Fibroblast of lung (primary cell): Measurements from ENCODE around the gene GNG13. TPM values are rescaled to one million over a fixed set of nuclear protein-coding genes. Genes with fewer than 3 reads are reported as not detected.

Source experiments
- DNase-seq, 2 donors: peaks; one replicate each; pipeline versions ENCODE4 v3.0.0 to v3.0.0-alpha.2; 2010; ENCODE audit warnings: low read depth in 2 of 2
- H2AFZ ChIP-seq: 2 replicates; pipeline ENCODE4 v1.5.1; 2012; ENCODE audit warnings: low read length, control low read depth, inconsistent platforms
- H3K27ac ChIP-seq: 2 replicates; pipeline ENCODE4 v1.5.1; 2011; ENCODE audit warnings: low read length, control low read depth; ENCODE audit not compliant: insufficient read depth
- H3K27me3 ChIP-seq: 2 replicates; pipeline ENCODE4 v1.5.1; 2011; ENCODE audit warnings: mild to moderate bottlenecking, low read length; ENCODE audit not compliant: control insufficient read depth, insufficient read depth
- H3K36me3 ChIP-seq: 2 replicates; pipeline ENCODE4 v1.5.1; 2011; ENCODE audit warnings: low read length; ENCODE audit not compliant: control insufficient read depth, insufficient read depth
- H3K4me1 ChIP-seq: 2 replicates; pipeline ENCODE4 v1.5.1; 2011; ENCODE audit warnings: low read length; ENCODE audit not compliant: control insufficient read depth, insufficient read depth; ENCODE audit errors: extremely low read depth
- H3K4me2 ChIP-seq: 2 replicates; pipeline ENCODE4 v1.5.1; 2011; ENCODE audit warnings: low read length, control low read depth; ENCODE audit not compliant: insufficient read depth; ENCODE audit errors: extremely low read depth
- H3K4me3 ChIP-seq, 4 experiments: fragments of 200-600 bp in 1 of 4; sonication (generic) in 1 of 4; replicated peaks in 1 of 4; 2 replicates each; pipeline ENCODE4 v1.5.1; 2011 to 2016; ENCODE audit warnings: low read length in 4 of 4, low read depth in 3 of 4, mild to moderate bottlenecking in 3 of 4, control low read depth in 2 of 4, inconsistent platforms in 1 of 4, mixed read lengths in 1 of 4; ENCODE audit not compliant: insufficient read depth in 1 of 4; ENCODE audit errors: control extremely low read depth in 1 of 4
- H3K79me2 ChIP-seq: 2 replicates; pipeline ENCODE4 v1.5.1; 2012; ENCODE audit warnings: mild to moderate bottlenecking, low read length, inconsistent platforms; ENCODE audit not compliant: control insufficient read depth, insufficient read depth
- H3K9ac ChIP-seq: 2 replicates; pipeline ENCODE4 v1.5.1; 2011; ENCODE audit warnings: mild to moderate bottlenecking, low read length, control low read depth; ENCODE audit not compliant: insufficient read depth
- H3K9me3 ChIP-seq: 2 replicates; pipeline ENCODE4 v1.5.1; 2012; ENCODE audit warnings: low read depth, low read length; ENCODE audit not compliant: control insufficient read depth, insufficient read depth
- H4K20me1 ChIP-seq: 2 replicates; pipeline ENCODE4 v1.5.1; 2011; ENCODE audit warnings: low read length; ENCODE audit not compliant: control insufficient read depth, insufficient read depth; ENCODE audit errors: extremely low read depth
- CTCF ChIP-seq, 2 donors: IDR thresholded peaks in 1 of 2; conservative IDR thresholded peaks in 1 of 2; 1 replicate in 1 of 2; 2 replicates in 1 of 2; pipeline ENCODE4 v1.5.1; 2011 to 2012; ENCODE audit warnings: low read length in 2 of 2, control low read depth in 1 of 2, inconsistent platforms in 1 of 2, low read depth in 1 of 2, mild to moderate bottlenecking in 1 of 2
- EZH2 ChIP-seq: IDR thresholded peaks from 2 replicates; pipeline ENCODE4 v1.5.1; 2012; ENCODE audit warnings: low read length, control low read depth, mild to moderate bottlenecking; ENCODE audit errors: missing control alignments
- polyA plus RNA-seq, 2 donors: library from polyadenylated mRNA; depleted of rRNA in 1 of 2; stranded (reverse) in 1 of 2; unstranded in 1 of 2; fragments of >200 nt; gene quantifications; 2 replicates each; pipeline ENCODE4 v1.2.1, GENCODE V29; 2011 to 2012; ENCODE audit warnings: missing spikeins in 1 of 2
- total RNA-seq: library from RNA; depleted of rRNA; stranded (reverse); fragments of >200 nt; gene quantifications from 2 replicates; pipeline ENCODE4 v1.2.1, GENCODE V29; 2014

Gene GNG13
- total and polyA plus RNA-seq, 2 donors (not counting 1 experiment from before 2014, with no cell fraction given) = not detected

DNA sequence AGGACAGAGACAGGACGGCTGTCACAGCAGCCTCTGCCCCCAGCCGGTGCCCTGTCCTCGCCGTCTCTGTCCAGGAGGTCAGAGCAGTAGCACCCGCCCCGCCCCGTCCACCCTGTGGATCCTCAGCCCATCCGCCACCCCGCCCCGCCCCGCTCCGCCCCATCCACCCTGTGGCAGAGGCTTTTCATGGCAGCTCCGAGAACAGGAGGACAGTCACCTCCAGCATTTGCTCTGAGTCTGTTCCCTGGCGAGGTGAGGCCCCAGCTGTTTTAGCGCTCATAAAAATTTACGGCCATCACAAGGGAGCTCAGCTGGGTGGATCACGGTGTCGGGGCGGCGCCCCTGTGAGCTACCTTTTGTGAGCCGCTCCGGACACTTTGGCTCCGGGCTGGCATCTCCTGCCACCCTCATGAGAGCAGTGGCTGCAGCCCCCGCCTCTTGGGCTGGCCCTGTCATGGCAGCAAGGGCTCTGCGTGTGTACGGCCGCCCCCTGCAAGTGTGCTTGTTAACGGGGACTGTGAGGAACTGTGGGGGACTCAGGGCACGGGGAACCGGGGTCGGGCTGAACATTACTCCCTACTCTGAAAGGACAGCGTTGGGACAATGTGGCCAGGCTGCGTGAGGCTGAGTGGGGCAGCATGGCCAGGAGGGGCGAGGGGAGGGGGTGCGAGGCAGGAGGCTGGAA, 32.3 kb upstream of the GNG13 start:
- no peaks in the 10 kb centered on the region for H3K36me3 ChIP-seq
- no peak overlapping the region for H2AFZ ChIP-seq
- TF ChIP-seq EZH2 (no peak), CTCF (conservative IDR thresholded peaks at IDR 0.05 in 1 of 2, IDR thresholded peaks at IDR 0.05 in 1 of 2; ENCODE audit: low read depth in 1 of 2, low read length in 2 of 2) (no peak)
- no peaks in the 10 kb centered on the region for H3K79me2 ChIP-seq
- H4K20me1 ChIP-seq = no peaks in the 10 kb centered on the region
- H3K9ac ChIP-seq = no peak overlapping the region
- H3K4me2 ChIP-seq = no peak overlapping the region
- no peak overlapping the region for H3K4me3 ChIP-seq
- no peak overlapping the region for H3K27ac ChIP-seq
- no peak for DNase-seq
- no peaks in the 10 kb centered on the region for H3K9me3 ChIP-seq
- H3K27me3 ChIP-seq = no peaks in the 10 kb centered on the region
- H3K4me1 ChIP-seq = no peaks in the 10 kb centered on the region

- Histone ChIP-seq H3K79me2 (no peaks in the 10 kb centered on the region), H3K9me3 (no peaks in the 10 kb centered on the region), H3K36me3 (no peaks in the 10 kb centered on the region), H3K4me1 (no peaks in the 10 kb centered on the region), H4K20me1 (no peaks in the 10 kb centered on the region), H3K4me2 (no peak overlapping the region), H3K27me3 (no peaks in the 10 kb centered on the region), H3K9ac (no peak overlapping the region), H3K4me3 (no peak overlapping the region), H2AFZ (no peak overlapping the region), H3K27ac (no peak overlapping the region)
- no peak for DNase-seq
- TF ChIP-seq EZH2 = no peak
- no peak for TF ChIP-seq CTCF (conservative IDR thresholded peaks at IDR 0.05 in 1 of 2, IDR thresholded peaks at IDR 0.05 in 1 of 2; ENCODE audit: low read depth in 1 of 2, low read length in 2 of 2)
Measured at GRCh38 chr16:831571-832413, 31.3 kb upstream of the GNG13 start.

- Histone ChIP-seq H3K4me3 (no peak overlapping the region), H3K27me3 (no peaks in the 10 kb centered on the region), H3K9ac (no peak overlapping the region), H3K27ac (no peak overlapping the region), H2AFZ (no peak overlapping the region), H4K20me1 (no peaks in the 10 kb centered on the region), H3K4me2 (no peak overlapping the region), H3K4me1 (no peaks in the 10 kb centered on the region), H3K79me2 (no peaks in the 10 kb centered on the region), H3K9me3 (no peaks in the 10 kb centered on the region), H3K36me3 (no peaks in the 10 kb centered on the region)
- no peak for TF ChIP-seq EZH2
- TF ChIP-seq CTCF (conservative IDR thresholded peaks at IDR 0.05 in 1 of 2, IDR thresholded peaks at IDR 0.05 in 1 of 2; ENCODE audit: low read depth in 1 of 2, low read length in 2 of 2) = no peak
- no peak for DNase-seq
Measured at GRCh38 chr16:830871-831570, 30.5 kb upstream of the GNG13 start.
